Ramos (cell line): ENCODE data around the gene CCDC110.
"Not testable (repeated sequence)": the region's sequence is repeated elsewhere in the genome, so short reads cannot be mapped to it uniquely, and the experiment has no call there.

Experiments
- in situ Hi-C: fragments of 300-500 bp; cut with MboI; formaldehyde crosslinking; loops from one replicate; pipeline ENCODE4 v1.14.3; 2022; ENCODE audit warnings: low sequenced_read_pairs; ENCODE audit not compliant: unreplicated experiment

The CCDC110 gene

DNA sequence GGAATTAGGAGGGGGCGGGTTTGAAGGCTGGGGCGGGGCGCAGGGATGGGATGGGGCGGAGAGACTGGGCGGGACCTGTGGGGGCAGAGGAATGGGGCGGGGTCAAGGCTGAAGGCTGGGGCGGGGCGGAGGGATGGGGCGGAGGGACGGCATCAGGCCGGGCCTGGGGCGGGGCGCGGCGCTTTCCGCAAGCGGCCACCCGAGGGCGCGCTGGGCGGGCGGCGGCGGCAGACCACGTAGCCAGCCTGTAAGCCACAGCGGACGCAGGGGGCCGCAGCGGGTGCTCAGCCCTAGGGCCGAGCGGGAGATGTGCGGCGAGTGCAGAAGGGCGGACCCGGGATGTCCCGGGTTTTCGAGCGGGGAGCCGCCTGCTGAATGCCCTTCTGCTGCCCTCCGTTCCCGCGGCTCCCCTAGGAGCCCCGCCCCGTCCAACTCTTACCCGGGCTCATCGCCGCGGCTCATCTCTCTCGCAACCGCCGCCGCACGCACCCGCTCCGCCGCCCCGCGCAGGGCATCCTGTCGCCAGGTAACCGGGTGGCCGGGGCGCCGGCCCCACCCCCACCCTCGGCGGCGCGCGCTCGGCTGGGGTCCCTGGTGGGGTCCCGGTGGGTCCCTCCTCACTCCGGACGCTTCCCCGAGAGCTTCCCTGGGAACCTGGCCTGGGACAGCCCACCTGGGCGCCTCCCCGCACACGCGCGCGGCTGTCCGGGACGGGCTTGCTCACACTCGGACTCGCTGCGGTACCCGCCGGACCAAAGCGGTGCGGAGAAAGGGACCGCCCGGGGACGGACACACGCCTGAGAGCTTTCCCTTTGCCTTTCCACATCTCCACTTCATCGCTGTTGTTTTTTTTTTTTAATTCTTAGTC is at the start of gene CCDC110:
CCDC110 (minus strand) TSS at position 499 of the 868 bp plus-strand sequence; CDS start at position 449, 50 bp downstream.
- in situ Hi-C loops = no loop called here

DNA sequence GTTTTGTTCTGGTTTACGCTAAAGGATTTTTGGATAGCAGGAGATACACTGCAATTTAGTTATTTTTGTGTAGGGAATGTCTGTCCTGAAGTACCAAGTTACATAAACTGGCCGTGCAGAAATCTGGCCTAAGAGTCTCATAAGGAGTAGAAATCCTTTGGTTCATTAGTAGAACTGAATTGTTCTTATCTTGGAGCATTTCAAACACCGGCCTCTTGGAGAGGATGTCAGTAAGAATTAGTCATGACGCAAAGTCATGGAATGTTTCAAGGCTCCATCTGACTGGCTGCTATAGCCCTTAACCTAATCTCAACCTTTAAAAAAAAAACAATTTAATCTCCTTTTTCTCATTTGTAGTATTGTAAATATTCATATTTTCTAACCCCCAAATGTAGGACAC is 48.6 kb upstream of the CCDC110 start:
- in situ Hi-C loops = no loop called here

DNA sequence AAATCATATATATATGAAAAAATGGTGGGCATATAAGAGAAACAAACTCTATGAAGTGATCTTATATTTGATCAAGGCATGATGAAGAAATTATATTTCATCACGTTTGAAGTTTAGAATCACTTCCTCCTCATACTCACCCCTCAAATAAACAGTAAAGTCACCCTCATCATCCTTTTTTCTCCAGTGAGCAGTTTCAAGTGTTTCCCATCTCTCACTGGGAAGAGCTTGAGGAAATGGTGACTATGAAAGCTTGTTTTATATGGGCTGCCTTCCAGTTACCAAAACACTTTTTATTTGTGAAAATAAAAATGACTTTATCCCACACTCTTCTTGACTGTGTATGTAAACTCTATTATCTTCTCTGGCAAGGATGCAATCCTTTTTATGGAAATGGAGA is 47.0 kb upstream of the CCDC110 start:
- in situ Hi-C loops = no loop called here

DNA sequence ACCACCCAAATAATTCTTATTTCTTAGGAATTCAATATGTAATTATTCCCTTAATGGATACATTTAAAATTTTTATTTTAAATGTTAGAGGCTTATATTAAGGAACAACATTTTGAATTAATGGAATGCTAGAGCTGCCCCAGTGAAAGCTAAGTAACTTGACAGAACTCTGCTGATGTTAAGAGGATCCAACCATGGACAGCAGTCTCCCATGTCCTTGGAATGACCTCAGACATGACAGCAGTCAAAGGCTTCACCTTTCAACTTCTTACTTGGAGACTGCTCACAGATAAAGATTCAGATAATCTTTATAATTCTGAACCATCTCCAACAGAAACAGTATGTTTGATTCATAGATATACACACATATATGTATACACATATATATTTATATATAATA is 46.5 kb upstream of the CCDC110 start:
- in situ Hi-C loops = no loop called here

DNA sequence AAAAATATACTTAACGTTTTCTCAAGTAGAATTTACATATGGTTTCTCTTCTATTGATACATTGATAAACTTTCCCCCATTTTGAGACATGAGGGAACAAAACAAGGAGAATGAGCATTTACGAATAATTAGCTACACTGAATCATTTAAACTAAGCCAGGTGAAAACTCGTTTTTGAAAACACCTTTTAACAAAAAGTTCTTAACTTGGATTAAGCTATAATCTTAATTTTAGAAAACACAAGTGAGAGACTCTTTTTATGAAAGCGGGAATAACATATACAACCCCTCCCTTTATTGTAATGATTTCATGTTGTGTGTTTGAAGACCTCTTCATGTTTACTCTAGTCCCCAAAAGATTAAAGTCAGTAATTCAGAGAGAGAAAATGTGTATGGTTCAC is 43.7 kb upstream of the CCDC110 start:
- in situ Hi-C loops = no loop called here

DNA sequence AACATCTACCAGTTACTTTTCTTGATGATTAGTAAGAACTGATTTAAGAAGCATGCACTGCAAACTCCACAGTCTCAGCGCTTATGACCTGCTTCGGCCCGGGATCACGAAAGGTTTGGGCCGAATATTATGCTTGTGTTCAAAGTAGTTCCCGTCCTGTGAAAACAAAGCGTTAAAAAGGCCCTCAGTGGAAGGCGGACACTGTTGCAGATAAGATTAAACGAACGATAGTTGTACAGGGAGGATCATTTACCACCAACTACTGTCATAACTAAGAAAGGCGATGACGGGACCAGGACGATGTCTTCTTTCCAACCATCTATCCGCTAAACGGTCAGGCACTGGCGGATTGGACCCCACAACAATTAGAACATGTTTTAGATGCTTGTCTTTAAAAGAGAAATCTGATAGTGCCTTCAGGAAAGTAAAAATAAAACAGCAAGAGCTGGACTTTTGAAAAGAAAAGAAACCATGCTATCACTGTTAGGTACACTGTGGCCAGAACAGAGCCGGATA is 42.7 kb upstream of the CCDC110 start:
- in situ Hi-C loops = no loop called here

DNA sequence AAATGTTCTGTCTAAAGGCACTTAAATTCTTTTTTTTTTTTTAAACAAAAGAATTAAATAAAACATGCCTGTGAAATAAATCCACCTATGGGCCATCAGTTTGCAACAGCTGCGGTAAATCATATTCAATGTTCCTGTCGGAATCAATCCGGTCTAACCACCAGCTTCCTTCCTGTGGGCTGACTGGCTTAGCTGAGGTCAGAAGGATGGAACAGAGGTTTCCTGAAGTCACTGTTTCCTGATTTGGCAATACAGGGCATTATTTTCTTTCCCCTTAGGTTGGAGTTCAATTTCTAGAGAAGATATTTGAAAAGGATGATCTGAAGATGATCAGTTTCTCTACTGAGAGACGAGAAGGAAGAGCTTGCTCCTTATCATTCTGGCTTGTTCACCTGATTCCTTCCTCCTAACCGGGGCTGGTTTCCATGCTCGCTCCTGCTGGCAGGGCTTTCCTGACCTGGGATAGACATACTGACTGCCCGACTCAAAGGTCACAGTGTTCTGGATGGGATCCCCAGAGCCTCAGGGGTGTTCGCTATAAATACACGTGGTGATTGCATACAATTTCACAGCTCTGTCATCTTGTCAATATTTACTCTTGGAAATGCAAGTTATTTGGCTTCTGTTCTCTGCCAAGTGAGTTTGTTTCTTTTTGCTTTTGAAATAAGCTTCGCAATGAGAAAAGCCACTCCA is 42.1 kb upstream of the CCDC110 start:
- in situ Hi-C loops = no loop called here

DNA sequence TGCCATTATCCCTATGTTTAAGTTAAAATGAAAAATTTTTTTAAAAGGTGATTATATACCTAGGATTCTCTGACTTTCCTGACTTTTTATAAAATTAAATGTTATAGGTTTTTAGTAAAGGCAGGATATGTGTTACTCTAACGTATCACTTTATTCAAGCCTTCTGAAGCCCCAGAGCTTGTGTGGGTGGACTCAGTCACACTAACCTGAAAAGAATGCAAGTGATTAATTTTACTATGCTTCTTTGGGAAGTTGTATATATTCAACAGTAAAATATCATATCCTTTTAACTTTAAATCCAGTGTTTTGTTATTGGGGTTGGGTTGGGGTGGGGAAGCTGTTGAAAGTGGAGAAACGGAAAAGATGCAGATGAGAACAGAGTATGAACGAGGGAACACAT is 41.0 kb upstream of the CCDC110 start:
- in situ Hi-C loops = no loop called here

DNA sequence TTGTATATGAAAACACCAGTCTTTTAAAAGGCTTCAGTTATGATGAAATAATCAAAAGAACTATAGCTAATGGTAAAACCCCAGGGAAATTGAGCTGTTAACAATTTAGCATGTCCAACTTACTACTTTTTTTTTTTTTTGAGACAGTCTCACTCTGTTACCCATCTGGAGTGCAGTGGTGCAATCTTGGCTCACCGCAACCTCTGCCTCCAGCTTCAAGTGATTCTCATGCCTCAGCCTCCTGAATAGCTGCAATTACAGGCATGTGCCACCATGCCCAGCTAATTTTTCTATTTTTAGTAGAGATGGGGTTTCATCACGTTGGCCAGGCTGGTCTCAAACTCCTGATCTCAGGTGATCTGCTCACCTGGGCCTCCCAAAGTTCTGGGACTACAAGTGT is 39.7 kb upstream of the CCDC110 start:
- in situ Hi-C loops = not testable (repeated sequence)

DNA sequence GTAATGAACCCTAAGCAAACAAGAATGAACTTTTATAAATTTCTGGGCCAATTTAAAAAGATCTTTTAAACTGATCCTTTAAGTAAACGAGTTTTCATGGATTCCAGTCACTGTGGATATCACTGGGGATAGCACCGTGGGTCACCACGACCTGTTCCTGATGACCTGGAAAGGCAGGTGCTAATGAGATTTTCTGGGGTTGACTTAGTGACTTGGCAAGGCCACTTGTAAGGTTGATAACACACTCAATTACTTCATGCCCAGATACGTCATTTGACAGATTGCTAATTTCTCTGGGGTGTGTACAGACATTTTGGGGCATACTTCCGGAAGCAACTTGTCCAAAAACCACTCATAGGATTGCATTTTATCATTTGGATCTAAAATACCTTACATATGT is 39.3 kb upstream of the CCDC110 start:
- in situ Hi-C loops = no loop called here

DNA sequence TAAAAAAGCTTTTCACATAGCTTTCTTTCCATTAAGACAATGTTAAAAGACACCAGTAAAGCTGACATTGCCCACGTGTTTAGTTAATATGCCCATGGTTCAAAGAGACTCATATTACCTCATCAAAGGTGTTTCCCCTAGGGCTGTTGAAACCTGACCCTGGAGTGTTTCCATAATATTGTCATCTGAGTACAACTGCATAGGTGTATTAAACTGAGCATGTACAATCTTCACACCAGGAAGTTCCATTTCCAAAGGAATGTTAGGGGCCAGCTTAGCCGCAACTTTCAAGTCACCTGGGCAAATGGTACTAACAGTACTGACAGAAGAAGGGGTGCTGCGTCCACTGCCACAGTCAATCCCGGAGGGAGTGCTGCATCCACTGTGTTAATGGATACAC is 36.6 kb upstream of the CCDC110 start:
- in situ Hi-C loops = no loop called here

DNA sequence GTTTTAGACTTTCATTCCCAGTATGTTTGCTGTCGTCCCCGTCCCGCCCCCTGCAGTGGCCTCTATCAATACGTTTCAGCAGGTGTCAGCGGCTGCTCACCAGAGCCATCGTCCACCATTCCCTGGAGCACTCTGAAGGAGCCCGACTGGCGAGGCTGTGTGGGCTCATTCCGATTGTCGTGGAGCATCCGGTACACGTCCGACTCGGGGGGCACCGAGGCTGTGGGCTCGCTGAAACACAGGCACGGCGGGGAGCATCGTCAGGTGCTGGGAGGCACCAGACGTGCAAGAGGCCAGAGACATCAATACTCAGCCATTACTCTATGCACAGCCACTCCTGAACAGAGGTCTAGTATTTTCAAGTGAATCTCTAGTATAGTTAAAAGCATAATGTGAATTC is 34.9 kb upstream of the CCDC110 start:
- in situ Hi-C loops = no loop called here

DNA sequence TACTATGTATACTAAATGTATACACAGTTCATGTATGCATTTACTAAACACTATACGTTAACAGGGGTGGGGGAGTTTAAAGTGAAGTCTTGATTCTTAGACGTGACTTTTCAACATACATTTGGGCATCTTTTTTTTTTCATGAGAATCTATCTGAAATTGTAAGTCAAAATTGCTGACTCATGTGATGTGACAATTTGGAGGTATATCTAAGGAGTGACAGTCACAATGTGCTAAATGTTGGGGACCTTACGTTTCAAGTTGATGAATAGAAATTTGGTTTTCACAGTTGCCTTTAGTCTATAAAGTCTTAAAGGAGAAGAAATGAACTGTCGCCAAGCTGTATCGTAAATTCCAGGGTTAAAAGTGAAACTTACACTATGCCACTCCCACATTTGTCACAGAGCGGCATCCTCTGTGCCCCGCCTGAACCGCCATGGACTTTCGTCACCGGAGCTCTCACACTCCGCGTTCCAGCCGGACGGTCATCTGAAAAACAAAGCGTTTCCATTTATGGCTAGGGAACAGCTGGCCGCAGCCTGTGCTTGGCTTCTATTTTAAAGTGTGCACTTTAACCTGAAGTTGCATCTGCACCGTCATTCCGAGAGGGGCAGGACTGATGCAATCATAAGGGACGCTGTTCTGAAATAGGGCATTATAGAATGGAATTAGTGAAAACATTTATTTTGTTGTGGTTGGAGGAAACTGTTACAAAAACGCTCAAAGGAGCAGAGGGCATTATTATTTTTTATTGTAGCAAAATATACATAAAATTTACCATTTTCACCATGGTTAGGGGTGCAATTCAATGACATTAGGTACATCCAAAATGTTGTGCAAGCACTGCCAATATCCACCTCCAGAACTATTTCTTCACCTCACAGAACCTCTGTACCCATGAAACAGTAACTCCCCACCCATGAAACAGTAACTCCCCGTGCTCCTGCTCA is 32.8 kb upstream of the CCDC110 start:
- in situ Hi-C loops = no loop called here

DNA sequence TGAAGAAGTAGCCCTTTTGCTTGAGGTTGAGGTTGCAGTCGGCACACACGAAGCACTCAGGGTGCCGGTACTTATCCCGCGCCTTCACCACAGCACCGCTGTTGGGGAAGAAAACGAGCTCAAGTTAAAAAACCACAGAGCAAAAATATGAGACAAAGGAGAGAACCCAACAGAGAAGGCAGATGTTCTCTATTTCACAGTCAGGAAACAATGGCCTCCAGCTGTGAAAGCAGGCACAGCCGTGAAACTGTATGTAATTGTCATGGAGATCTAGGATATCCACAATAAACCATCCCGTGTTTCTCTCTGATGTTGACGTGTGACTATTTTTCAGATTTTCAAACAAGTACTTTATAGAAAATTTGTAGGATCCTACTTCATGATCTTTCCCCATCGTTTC is 30.9 kb upstream of the CCDC110 start:
- in situ Hi-C loops = no loop called here

DNA sequence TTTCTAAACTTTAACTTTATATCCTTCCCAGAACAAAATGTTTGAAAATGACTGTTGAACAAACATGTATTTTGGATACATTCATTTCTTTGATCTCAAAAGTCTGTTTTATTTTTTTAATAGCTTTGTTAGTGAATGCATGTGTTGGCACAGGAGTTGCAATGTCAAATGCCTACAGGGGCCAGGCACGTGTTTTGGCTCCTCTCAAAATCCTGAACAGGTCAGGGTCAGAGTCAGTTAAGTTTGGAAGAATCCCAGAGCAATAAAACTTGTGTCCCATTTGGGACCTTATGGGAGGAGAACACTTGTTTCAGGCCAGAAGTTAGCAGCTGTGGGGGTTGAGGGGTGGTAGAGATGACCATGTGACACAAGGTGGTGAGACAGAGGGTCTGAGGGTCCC is 29.0 kb upstream of the CCDC110 start:
- in situ Hi-C loops = no loop called here

DNA sequence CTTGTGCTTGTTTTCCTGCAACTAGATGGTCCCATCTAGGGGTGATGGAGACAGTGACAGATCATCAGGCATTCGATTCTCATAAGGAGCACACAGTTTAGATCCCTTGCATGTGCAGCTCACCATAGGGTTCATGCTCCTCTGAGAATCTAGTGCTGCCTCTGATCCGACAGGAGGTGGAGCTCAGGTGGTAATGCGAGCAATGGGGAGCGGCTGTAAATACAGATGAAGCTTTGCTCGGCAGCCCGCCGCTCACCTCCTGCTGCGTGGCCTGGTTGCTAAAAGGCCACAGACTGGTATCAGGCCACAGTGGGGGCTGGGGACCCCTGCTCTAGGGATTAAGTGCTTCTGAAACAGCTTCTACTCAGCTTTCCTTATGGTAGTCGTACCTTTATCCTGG is 28.5 kb upstream of the CCDC110 start:
- in situ Hi-C loops = no loop called here

DNA sequence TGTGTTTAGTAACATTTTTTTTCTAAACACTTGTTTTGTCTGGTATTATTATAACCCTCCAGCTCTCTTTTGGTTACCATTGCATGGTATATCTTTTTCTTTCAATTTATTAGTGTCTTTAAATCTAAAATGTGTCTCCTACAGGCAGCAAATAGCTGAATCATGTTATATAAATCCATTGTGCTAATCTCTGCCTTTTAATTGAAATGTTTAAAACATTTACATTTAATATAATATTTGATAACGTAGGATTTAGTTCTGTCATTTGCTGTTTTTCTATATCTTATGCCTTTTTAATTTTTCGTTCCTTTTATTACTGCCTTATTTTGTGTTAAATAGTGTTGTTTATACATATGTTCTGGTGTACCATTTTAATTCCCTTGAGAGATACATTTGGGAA is 17.1 kb upstream of the CCDC110 start:
- in situ Hi-C loops = no loop called here

DNA sequence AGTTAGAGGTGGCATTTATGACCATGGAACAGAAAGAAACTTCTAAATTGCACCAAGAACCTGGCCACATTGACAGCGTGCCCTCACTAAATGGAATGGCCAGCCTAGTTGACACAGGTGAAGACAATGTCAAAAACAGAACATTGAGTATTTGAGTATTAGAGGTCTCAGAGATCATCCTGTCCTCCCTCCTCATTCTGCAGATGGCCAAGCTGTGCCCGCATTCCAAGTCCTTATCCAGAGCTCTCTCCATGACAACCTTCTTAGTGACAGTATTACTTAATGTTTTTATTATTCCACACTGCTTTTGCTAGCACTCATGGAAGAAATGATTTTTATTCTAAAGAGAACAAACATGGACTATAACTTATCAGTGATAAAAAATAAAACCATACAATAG is 9.9 kb upstream of the CCDC110 start:
- in situ Hi-C loops = loop anchor here (5.0 kb wide), 1 partner anchor 106 kb away; no protein-coding TSS in a partner anchor

DNA sequence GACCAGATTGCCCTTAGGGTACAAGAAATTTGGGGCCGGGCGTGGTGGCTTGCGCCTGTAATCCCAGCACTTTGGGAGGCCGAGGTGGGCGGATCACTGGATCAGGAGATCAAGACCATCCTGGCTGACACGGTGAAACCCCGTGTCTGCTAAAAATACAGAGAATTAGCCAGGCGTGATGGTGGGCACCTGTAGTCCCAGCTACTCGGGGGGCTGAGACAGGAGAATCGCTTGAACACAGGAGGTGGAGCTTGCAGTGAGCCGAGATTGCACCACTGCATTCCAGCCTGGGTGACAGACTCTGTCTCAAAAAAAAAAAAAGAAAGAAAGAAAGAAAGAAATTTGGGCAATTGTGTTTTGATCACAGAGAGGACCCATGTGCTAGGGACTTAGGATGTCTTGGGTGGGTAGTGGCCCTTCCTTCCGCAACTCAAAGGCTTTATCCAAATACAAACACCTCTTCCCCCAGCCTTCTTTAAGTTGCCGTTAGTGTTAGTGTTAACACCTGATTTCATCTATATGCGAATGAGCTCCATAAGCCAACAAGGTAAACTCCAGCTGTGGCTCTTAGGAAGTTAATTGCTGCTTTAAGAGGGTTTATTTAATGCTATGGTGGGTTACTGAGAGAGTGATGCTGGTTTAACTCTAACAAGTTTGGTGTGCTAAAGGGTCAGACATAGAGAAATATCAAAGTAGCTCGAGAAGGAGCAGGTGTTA is 8.6 kb upstream of the CCDC110 start:
- in situ Hi-C loops = loop anchor here (5.0 kb wide), 1 partner anchor 107 kb away; no protein-coding TSS in a partner anchor

DNA sequence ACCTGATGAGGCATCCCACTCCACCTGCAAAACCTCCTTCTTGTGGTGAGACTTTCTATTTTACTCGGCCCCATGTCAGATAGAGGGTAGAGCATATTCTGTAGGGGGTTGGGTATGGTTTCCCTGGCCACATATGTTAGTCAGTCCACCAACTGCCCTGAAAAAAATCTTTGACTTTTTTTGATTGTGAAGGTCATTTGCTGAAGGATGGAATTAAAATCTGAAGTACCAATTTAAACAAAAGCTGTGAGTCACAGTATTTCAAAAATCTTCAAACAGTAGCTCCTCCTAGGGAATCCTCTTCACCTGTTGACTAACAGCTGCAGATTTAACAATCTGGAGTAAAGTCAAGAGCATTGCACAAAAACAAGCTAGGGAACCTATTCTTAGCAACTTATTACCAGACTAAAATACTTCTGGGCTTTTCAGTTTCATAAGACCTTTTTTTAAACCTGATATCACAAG is 8.0 kb upstream of the CCDC110 start:
- in situ Hi-C loops = no loop called here
